Measurements from ENCODE around the gene APOA4.

DNA sequence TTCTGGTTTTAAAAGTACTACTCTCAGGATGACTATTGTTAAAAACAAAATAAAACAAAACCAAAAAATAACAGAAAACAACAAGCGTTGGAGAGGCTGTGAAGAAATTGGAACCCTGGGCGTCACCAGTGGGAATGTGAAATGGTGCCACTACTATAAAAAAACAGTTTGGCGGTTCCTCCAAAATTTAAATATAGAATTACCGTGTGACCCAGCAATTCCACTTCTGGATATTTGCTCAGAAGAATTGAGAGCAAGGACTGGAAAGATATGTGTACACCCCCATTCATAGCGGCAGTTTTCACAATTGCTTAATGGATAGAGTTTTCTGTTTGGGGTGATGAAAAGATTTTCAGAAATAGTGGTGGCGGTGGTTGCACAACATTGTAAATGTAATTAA, 8.6 kb downstream of the APOA4 start:
- TF ChIP-seq, protein P1, sequence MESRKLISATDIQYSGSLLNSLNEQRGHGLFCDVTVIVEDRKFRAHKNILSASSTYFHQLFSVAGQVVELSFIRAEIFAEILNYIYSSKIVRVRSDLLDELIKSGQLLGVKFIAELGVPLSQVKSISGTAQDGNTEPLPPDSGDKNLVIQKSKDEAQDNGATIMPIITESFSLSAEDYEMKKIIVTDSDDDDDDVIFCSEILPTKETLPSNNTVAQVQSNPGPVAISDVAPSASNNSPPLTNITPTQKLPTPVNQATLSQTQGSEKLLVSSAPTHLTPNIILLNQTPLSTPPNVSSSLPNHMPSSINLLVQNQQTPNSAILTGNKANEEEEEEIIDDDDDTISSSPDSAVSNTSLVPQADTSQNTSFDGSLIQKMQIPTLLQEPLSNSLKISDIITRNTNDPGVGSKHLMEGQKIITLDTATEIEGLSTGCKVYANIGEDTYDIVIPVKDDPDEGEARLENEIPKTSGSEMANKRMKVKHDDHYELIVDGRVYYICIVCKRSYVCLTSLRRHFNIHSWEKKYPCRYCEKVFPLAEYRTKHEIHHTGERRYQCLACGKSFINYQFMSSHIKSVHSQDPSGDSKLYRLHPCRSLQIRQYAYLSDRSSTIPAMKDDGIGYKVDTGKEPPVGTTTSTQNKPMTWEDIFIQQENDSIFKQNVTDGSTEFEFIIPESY (IDR thresholded peaks at IDR 0.05; ENCODE audit: borderline replicate concordance, low read depth): no peak
- TF ChIP-seq, protein P2, sequence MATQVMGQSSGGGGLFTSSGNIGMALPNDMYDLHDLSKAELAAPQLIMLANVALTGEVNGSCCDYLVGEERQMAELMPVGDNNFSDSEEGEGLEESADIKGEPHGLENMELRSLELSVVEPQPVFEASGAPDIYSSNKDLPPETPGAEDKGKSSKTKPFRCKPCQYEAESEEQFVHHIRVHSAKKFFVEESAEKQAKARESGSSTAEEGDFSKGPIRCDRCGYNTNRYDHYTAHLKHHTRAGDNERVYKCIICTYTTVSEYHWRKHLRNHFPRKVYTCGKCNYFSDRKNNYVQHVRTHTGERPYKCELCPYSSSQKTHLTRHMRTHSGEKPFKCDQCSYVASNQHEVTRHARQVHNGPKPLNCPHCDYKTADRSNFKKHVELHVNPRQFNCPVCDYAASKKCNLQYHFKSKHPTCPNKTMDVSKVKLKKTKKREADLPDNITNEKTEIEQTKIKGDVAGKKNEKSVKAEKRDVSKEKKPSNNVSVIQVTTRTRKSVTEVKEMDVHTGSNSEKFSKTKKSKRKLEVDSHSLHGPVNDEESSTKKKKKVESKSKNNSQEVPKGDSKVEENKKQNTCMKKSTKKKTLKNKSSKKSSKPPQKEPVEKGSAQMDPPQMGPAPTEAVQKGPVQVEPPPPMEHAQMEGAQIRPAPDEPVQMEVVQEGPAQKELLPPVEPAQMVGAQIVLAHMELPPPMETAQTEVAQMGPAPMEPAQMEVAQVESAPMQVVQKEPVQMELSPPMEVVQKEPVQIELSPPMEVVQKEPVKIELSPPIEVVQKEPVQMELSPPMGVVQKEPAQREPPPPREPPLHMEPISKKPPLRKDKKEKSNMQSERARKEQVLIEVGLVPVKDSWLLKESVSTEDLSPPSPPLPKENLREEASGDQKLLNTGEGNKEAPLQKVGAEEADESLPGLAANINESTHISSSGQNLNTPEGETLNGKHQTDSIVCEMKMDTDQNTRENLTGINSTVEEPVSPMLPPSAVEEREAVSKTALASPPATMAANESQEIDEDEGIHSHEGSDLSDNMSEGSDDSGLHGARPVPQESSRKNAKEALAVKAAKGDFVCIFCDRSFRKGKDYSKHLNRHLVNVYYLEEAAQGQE (IDR thresholded peaks at IDR 0.05; ENCODE audit: low read depth, low read length): no peak
- TF ChIP-seq, protein P3, sequence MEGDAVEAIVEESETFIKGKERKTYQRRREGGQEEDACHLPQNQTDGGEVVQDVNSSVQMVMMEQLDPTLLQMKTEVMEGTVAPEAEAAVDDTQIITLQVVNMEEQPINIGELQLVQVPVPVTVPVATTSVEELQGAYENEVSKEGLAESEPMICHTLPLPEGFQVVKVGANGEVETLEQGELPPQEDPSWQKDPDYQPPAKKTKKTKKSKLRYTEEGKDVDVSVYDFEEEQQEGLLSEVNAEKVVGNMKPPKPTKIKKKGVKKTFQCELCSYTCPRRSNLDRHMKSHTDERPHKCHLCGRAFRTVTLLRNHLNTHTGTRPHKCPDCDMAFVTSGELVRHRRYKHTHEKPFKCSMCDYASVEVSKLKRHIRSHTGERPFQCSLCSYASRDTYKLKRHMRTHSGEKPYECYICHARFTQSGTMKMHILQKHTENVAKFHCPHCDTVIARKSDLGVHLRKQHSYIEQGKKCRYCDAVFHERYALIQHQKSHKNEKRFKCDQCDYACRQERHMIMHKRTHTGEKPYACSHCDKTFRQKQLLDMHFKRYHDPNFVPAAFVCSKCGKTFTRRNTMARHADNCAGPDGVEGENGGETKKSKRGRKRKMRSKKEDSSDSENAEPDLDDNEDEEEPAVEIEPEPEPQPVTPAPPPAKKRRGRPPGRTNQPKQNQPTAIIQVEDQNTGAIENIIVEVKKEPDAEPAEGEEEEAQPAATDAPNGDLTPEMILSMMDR (IDR thresholded peaks at IDR 0.05): no peak
- no peak for TF ChIP-seq RFX5 (IDR thresholded peaks at IDR 0.05; ENCODE audit: low read length)
- no peak for TF ChIP-seq RXRA (IDR thresholded peaks at IDR 0.05; ENCODE audit: borderline replicate concordance, low read depth)
- TF ChIP-seq EP300 (IDR thresholded peaks at IDR 0.05; ENCODE audit: borderline replicate concordance in 1 of 2, low read depth in 1 of 2, low read length in 1 of 2): no peak
- TF ChIP-seq, protein P4, sequence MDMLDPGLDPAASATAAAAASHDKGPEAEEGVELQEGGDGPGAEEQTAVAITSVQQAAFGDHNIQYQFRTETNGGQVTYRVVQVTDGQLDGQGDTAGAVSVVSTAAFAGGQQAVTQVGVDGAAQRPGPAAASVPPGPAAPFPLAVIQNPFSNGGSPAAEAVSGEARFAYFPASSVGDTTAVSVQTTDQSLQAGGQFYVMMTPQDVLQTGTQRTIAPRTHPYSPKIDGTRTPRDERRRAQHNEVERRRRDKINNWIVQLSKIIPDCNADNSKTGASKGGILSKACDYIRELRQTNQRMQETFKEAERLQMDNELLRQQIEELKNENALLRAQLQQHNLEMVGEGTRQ (IDR thresholded peaks at IDR 0.05; ENCODE audit: borderline replicate concordance, low read depth, low read length): no peak
- no peak for TF ChIP-seq SMC3 (IDR thresholded peaks at IDR 0.05; ENCODE audit: low read depth, low read length)
- no peak for TF ChIP-seq JUND (IDR thresholded peaks at IDR 0.05)
- TF ChIP-seq, protein P5, sequence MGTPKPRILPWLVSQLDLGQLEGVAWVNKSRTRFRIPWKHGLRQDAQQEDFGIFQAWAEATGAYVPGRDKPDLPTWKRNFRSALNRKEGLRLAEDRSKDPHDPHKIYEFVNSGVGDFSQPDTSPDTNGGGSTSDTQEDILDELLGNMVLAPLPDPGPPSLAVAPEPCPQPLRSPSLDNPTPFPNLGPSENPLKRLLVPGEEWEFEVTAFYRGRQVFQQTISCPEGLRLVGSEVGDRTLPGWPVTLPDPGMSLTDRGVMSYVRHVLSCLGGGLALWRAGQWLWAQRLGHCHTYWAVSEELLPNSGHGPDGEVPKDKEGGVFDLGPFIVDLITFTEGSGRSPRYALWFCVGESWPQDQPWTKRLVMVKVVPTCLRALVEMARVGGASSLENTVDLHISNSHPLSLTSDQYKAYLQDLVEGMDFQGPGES (IDR thresholded peaks at IDR 0.05; ENCODE audit: low read depth, low read length): no peak
- no peak for TF ChIP-seq POLR2AphosphoS5 (IDR thresholded peaks at IDR 0.05; ENCODE audit: low read depth, low read length)

Data from SK-N-SH (cell line).